Activated CD4-positive, alpha-beta T cell treated with anti-CD3 and anti-CD28 coated beads, Interleukin-2, amount 50 U/mL, for 24 hours (primary cell): ENCODE results near the gene BMP5.

Source experiments
- DNase-seq, 2 donors: peaks; one replicate each; pipeline ENCODE4 v3.0.0-alpha.2; 2020; ENCODE audit warnings: low read depth in 1 of 2, low spot score in 1 of 2

Gene BMP5

GRCh38 chr6:55818482-55818881 lies 56.9 kb downstream of the BMP5 start:
- DNase-seq, result no peak

GRCh38 chr6:55812509-55812908 lies 62.9 kb downstream of the BMP5 start:
- no peak for DNase-seq

DNA sequence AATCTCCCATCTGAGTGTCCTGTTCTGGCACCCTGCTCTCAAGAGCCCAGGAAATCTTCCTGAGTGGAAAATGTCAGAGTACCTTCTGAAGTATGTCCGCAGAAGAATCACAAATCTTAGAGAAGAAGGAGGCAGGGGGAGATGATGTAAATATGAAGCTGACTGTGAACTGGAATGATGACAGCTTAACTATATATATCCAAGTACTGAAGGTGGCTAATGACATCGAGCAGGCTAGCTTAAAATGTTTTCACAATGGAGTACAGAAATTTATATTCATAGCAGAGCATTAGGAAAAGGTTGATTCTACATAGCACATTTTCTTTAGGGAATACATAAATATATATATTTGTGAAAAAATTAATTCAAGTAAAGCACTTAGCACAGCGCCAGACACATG lies 64.3 kb downstream of the BMP5 start:
- no peak for DNase-seq

GRCh38 chr6:55802259-55802658 lies 73.1 kb downstream of the BMP5 start:
- no peak for DNase-seq

- no peak for DNase-seq
Observed at GRCh38 chr6:55798571-55798970, 76.8 kb downstream of the BMP5 start.

- no peak for DNase-seq
Observed at GRCh38 chr6:55794136-55794812, 81.1 kb downstream of the BMP5 start.

GRCh38 chr6:55785273-55785672 lies 90.1 kb downstream of the BMP5 start:
- no peak for DNase-seq

DNA sequence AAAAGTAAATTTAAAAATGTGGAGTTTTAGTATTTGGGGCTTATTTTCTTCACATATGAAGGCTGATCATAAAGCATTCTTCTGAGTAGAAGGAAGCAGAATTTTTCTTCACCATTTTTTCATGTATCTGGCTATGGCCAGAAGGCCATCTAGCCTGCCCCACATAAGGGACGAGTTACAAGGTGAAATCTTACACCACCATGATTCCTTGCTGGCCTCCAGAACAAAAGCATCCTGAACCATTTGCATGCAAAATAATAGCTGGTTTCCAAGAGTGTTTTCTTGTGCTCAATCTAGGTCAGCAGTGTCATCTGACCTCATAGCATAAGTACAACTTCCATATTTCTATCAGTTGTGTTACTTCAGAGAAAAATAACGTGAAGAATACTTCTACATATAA lies 93.1 kb downstream of the BMP5 start:
- DNase-seq, result no peak

GRCh38 chr6:55778705-55779104 lies 96.7 kb downstream of the BMP5 start:
- DNase-seq, result no peak

- DNase-seq, result no peak
Observed at GRCh38 chr6:55777469-55777868, 97.9 kb downstream of the BMP5 start.

- no peak for DNase-seq
Observed at GRCh38 chr6:55776113-55776512, 99.3 kb downstream of the BMP5 start.

- no peak for DNase-seq
Observed at GRCh38 chr6:55775029-55775318, 100.4 kb downstream of the BMP5 start.

- DNase-seq, result no peak
Observed at GRCh38 chr6:55774286-55775028, 100.9 kb downstream of the BMP5 start.

- DNase-seq, result no peak
Observed at GRCh38 chr6:55773620-55774216, 101.7 kb downstream of the BMP5 start.

DNA sequence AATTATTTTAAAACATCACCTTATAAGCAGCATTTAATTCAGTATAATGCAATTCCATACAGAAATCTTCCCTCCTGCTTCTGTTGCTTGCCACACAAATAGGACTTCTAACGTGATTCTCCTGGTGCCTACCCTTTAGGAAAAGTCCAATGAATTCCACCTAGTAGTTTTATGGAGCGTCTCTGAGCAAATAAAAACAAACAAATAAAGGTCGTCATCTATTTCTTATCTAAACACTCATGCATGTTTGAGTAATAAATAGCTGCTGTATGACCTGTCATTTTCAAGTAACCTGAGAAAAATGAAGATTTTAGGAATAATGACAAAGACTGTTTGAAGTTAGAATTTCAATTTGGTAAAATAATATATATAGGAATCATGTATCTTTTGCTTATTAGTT lies 102.7 kb downstream of the BMP5 start:
- no peak for DNase-seq

- DNase-seq, result no peak
Observed at GRCh38 chr6:55759536-55759935, 115.9 kb downstream of the BMP5 start.

DNA sequence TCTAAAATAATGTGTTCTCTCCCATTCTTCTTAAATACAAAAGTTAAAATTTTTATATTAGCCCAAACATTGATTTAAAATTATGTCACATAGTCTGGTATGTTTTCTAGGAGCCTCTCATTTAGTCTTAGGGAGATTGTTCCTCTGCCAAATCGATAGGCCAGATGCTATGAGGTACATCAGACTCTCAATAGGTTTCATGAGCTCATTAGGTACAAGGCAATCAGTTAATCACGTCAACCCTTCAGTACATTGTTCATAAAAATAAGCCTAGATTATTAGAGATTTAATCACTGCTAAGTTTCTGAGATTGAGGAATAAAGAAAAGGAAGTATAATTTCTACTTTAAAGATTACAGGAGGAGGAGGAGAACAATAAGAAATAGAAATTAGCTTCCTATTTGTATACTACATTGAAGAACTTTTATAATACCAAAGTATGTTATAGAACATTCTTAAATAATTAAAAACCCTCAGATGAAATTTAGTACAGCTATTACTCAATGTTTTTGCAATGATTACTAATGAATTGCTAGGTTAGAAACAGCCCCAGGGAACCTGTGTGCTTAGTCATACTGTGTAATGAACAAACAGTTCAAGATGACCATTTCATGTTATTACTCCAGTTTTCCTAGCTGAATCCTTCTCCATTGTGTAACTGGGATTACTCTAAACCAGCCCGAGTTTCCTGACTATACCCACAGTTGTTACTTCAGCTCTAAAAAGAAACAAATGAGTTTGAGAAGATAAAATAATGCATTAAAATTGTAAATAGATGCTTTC lies 117.0 kb downstream of the BMP5 start:
- DNase-seq, result no peak

- no peak for DNase-seq
Observed at GRCh38 chr6:55756531-55757031, 118.8 kb downstream of the BMP5 start.

GRCh38 chr6:55748880-55749279 lies 126.5 kb downstream of the BMP5 start:
- no peak for DNase-seq

DNA sequence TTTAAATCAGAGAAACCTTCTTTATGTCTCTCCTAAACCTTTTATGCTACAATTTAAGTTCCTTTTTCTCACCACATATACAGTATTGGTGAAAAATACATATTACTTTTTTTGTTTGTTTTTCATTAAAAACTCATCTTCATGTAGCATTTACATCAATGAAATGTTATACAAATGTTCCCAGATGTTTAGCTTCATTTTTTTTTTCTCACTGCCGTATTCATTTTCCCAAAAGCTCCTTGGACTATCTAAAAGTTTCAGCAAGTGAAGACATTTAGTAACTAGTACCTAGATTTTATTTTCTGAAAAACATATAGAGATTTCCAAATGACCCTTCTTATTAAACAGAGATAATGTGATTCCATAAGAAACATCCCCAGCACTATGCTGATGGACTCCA lies 128.9 kb downstream of the BMP5 start:
- DNase-seq, result no peak

DNA sequence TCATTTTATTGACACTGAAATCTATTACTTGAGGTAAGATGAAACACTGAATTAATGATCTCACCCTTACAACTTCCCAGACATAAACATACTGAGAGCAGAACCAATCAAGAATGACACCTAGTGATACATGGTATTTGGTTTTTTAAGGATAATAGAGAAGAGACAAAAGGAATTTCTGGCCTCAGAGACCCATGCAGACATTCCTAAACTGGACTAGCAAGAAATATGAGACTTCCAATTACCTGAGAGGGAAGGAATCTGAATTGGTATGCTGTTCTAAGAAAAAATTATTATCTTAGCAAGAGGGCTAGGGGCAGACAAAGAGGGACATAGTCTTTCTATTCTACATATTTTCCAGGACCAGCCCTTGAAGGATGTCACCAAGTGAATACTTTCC lies 141.1 kb downstream of the BMP5 start:
- no peak for DNase-seq

GRCh38 chr6:55729665-55730064 lies 145.7 kb downstream of the BMP5 start:
- DNase-seq, result no peak
